Measurements from ENCODE around the gene NXPH4. TPM values are rescaled to one million over a fixed set of nuclear protein-coding genes. Genes with fewer than 3 reads are reported as not detected.

Gene NXPH4
- total RNA-seq, 1 donor from 2014 or later = 62.6 TPM

GRCh38 chr12:57242329-57242690 lies 25.7 kb downstream of the NXPH4 start:
- Mint-ChIP-seq H3K4me3 (ENCODE audit: unreplicated experiment) (peak overlapping the region; percentile 91), H3K36me3 (ENCODE audit: unreplicated experiment) (peaks cover 1% of the 10 kb centered on the region), H3K9me3 (ENCODE audit: unreplicated experiment) (no peaks in the 10 kb centered on the region), H3K27ac (ENCODE audit: unreplicated experiment) (no peak overlapping the region), H3K4me1 (ENCODE audit: unreplicated experiment) (peaks cover 56% of the 10 kb centered on the region), H3K27me3 (ENCODE audit: unreplicated experiment) (peaks cover 2% of the 10 kb centered on the region)
- no peak for DNase-seq (ENCODE audit: extremely low spot score, unreplicated experiment)
- TF ChIP-seq CTCF (IDR thresholded peaks at IDR 0.05) = no peak

- H3K27me3 Mint-ChIP-seq (ENCODE audit: unreplicated experiment) = peaks cover 2% of the 10 kb centered on the region
- H3K9me3 Mint-ChIP-seq (ENCODE audit: unreplicated experiment) = no peaks in the 10 kb centered on the region
- no peak for DNase-seq (ENCODE audit: extremely low spot score, unreplicated experiment)
- H3K27ac Mint-ChIP-seq (ENCODE audit: unreplicated experiment) = no peak overlapping the region
- peak overlapping the region; percentile 69 for H3K4me3 Mint-ChIP-seq (ENCODE audit: unreplicated experiment)
- peaks cover 1% of the 10 kb centered on the region for H3K36me3 Mint-ChIP-seq (ENCODE audit: unreplicated experiment)
- peak; percentile 71 for TF ChIP-seq CTCF (IDR thresholded peaks at IDR 0.05)
- peaks cover 50% of the 10 kb centered on the region for H3K4me1 Mint-ChIP-seq (ENCODE audit: unreplicated experiment)
Observed at GRCh38 chr12:57242691-57243454, 26.3 kb downstream of the NXPH4 start.

GRCh38 chr12:57243521-57244311 lies 27.1 kb downstream of the NXPH4 start:
- Mint-ChIP-seq H3K36me3 (ENCODE audit: unreplicated experiment) (peaks cover 1% of the 10 kb centered on the region), H3K4me1 (ENCODE audit: unreplicated experiment) (peaks cover 44% of the 10 kb centered on the region), H3K9me3 (ENCODE audit: unreplicated experiment) (no peaks in the 10 kb centered on the region), H3K27me3 (ENCODE audit: unreplicated experiment) (peaks cover 2% of the 10 kb centered on the region), H3K4me3 (ENCODE audit: unreplicated experiment) (peak overlapping the region; percentile 69), H3K27ac (ENCODE audit: unreplicated experiment) (no peak overlapping the region)
- peak; percentile 79 for TF ChIP-seq CTCF (IDR thresholded peaks at IDR 0.05)
- no peak for DNase-seq (ENCODE audit: extremely low spot score, unreplicated experiment)

GRCh38 chr12:57244312-57244696 lies 27.7 kb downstream of the NXPH4 start:
- Mint-ChIP-seq H3K36me3 (ENCODE audit: unreplicated experiment) (peaks cover 1% of the 10 kb centered on the region), H3K9me3 (ENCODE audit: unreplicated experiment) (no peaks in the 10 kb centered on the region), H3K27me3 (ENCODE audit: unreplicated experiment) (peaks cover 2% of the 10 kb centered on the region), H3K27ac (ENCODE audit: unreplicated experiment) (no peak overlapping the region), H3K4me3 (ENCODE audit: unreplicated experiment) (no peak overlapping the region), H3K4me1 (ENCODE audit: unreplicated experiment) (peaks cover 40% of the 10 kb centered on the region)
- no peak for TF ChIP-seq CTCF (IDR thresholded peaks at IDR 0.05)
- no peak for DNase-seq (ENCODE audit: extremely low spot score, unreplicated experiment)

- no peak overlapping the region for H3K27ac Mint-ChIP-seq (ENCODE audit: unreplicated experiment)
Observed at GRCh38 chr12:57247041-57247440, 30.4 kb downstream of the NXPH4 start.

More at GRCh38 chr12:57247041-57247440, 30.4 kb downstream of the NXPH4 start:
- H3K9me3 Mint-ChIP-seq (ENCODE audit: unreplicated experiment) = no peaks in the 10 kb centered on the region
- H3K4me3 Mint-ChIP-seq (ENCODE audit: unreplicated experiment) = no peak overlapping the region
- peaks cover 22% of the 10 kb centered on the region for H3K4me1 Mint-ChIP-seq (ENCODE audit: unreplicated experiment)
- peaks cover 1% of the 10 kb centered on the region for H3K36me3 Mint-ChIP-seq (ENCODE audit: unreplicated experiment)
- TF ChIP-seq CTCF (IDR thresholded peaks at IDR 0.05) = no peak
- no peaks in the 10 kb centered on the region for H3K27me3 Mint-ChIP-seq (ENCODE audit: unreplicated experiment)
- no peak for DNase-seq (ENCODE audit: extremely low spot score, unreplicated experiment)

Data from osteocyte (in vitro differentiated cells).